PC-3 (cell line): Measurements from ENCODE around the gene NR3C1.

Experiments used
- EZH2 ChIP-seq: fragments of 300-600 bp; sonication (generic); IDR thresholded peaks from one replicate; pipeline ENCODE4 v1.6.1; 2017; ENCODE audit warnings: antibody characterized with exemption, mild to moderate bottlenecking, low read length; ENCODE audit not compliant: unreplicated experiment
- EZH2phosphoT487 ChIP-seq: fragments of 300-600 bp; sonication (generic); IDR thresholded peaks from 2 replicates; pipeline ENCODE4 v1.6.1; 2018; ENCODE audit warnings: mild to moderate bottlenecking, antibody characterized with exemption, low read length, borderline replicate concordance
- TF ChIP-seq, protein P1 (sequence below): fragments of 300-600 bp; sonication (generic); conservative IDR thresholded peaks from 2 replicates; pipeline ENCODE4 v1.5.1; 2017; ENCODE audit warnings: antibody characterized with exemption, low read depth, mild to moderate bottlenecking, low read length

DNA sequence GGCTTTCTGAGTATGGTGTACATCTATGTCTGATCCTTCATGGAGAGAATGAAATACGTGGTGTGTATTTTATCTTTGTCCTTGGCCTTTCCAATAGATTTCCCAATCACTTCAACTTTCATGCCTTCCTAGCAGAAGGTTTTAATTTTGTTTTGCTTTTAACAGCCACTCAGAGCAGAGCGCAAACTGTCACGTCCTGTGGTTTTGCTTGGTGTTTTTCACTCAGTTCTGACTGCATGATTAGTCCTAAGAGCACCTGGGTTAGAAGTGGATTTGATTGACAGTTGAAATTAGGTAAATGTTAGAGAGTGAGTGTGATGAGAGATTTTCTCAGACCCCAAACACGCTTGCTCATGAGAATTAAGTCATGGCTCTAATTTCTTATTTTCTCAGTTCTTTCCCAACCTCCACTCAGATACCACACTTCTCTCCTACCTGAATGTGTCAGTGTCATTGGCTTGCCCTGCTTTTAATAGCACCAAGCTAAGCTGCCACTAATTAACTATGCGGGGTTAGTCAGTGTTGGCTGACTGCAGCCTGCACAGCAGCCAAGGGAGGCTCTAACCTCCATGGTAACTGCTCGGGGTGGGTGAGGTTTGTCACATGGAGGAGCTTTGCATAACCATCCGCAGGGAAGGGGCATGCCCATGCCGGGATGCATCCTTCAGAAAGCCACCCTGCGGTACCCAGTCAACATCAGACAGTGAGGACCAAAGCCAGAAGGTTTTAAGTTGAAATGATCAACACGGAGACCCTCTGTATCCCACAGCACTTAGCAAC is 173.4 kb downstream of the NR3C1 start:
- TF ChIP-seq, protein P1, sequence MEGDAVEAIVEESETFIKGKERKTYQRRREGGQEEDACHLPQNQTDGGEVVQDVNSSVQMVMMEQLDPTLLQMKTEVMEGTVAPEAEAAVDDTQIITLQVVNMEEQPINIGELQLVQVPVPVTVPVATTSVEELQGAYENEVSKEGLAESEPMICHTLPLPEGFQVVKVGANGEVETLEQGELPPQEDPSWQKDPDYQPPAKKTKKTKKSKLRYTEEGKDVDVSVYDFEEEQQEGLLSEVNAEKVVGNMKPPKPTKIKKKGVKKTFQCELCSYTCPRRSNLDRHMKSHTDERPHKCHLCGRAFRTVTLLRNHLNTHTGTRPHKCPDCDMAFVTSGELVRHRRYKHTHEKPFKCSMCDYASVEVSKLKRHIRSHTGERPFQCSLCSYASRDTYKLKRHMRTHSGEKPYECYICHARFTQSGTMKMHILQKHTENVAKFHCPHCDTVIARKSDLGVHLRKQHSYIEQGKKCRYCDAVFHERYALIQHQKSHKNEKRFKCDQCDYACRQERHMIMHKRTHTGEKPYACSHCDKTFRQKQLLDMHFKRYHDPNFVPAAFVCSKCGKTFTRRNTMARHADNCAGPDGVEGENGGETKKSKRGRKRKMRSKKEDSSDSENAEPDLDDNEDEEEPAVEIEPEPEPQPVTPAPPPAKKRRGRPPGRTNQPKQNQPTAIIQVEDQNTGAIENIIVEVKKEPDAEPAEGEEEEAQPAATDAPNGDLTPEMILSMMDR = no peak
- TF ChIP-seq EZH2 (no peak), EZH2phosphoT487 (no peak)
